Gastrocnemius medialis (tissue), 4 donors: ENCODE measurements around the gene MMEL1.

Experiments used
- CTCF ChIP-seq, 5 experiments: fragments of 450-650 bp in 3 of 5; fragments of 200-600 bp in 2 of 5; sonication (generic) in 2 of 5; IDR thresholded peaks in 4 of 5; conservative IDR thresholded peaks in 1 of 5; 1 replicate in 4 of 5; 2 replicates in 1 of 5; pipeline ENCODE4 v1.5.1; 2016 to 2019; ENCODE audit warnings: antibody characterized with exemption in 5 of 5, mild to moderate bottlenecking in 3 of 5, moderate library complexity in 3 of 5
- POLR2A ChIP-seq, 2 donors: fragments of 450-650 bp; IDR thresholded peaks; one replicate each; pipeline ENCODE4 v1.6.1; 2017; ENCODE audit warnings: antibody characterized with exemption in 2 of 2, mild to moderate bottlenecking in 2 of 2, moderate library complexity in 2 of 2

GRCh38 chr1:2604156-2604843, 28.5 kb downstream of the MMEL1 start:
- no peak for TF ChIP-seq CTCF (IDR thresholded peaks at IDR 0.05 in 4 of 5, conservative IDR thresholded peaks at IDR 0.05 in 1 of 5)
- no peak for TF ChIP-seq POLR2A (IDR thresholded peaks at IDR 0.05)
